Panc1 (cell line): ENCODE results near the gene ATP11A. TPM values are rescaled to one million over a fixed set of nuclear protein-coding genes. Genes with fewer than 3 reads are reported as not detected.
"Not testable (repeated sequence)": the region's sequence is repeated elsewhere in the genome, so short reads cannot be mapped to it uniquely, and the experiment has no call there.

Experiments used
- ATAC-seq: fragments of 200-7000 bp; cut with Tn5 transposase; 2 replicates; pipeline ENCODE4 v1.9.1; 2020; ENCODE audit warnings: mild to moderate bottlenecking, moderate library complexity
- BruUV-seq: library from RNA; stranded (reverse); fragments of 400-500 nt; replicated peaks from 2 replicates; lab custom pipeline; 2021; lab: Mats Ljungman, UMichigan
- CTCF ChIA-PET: fragments of 300-600 bp; sonication (Branson Sonifier 250); formaldehyde crosslinking; loops from one replicate; lab custom pipeline; 2022; ENCODE audit warnings: antibody characterized with exemption; lab: Charles Lee
- POLR2A ChIA-PET: fragments of 300-600 bp; sonication (Branson Sonifier 250); formaldehyde crosslinking; loops from one replicate; lab custom pipeline; 2022; ENCODE audit warnings: antibody characterized with exemption; lab: Charles Lee
- DNase-seq: peaks from one replicate; pipeline ENCODE4 v3.0.0-alpha.2; 2010; ENCODE audit warnings: low read depth, low spot score
- H3K27ac ChIP-seq: 2 replicates; pipeline ENCODE4 v1.5.1; 2011; ENCODE audit warnings: mild to moderate bottlenecking, low read length, inconsistent platforms
- H3K27me3 ChIP-seq: fragments of 200-500 bp; sonication (Bioruptor generic); 2 replicates; pipeline ENCODE4 v1.6.0; 2014; ENCODE audit warnings: low read length, inconsistent platforms; ENCODE audit not compliant: control insufficient read depth, insufficient read depth
- H3K36me3 ChIP-seq: fragments of 200-500 bp; sonication (Bioruptor generic); 2 replicates; pipeline ENCODE4 v1.5.1; 2014; ENCODE audit warnings: inconsistent platforms, mild to moderate bottlenecking, low read length, moderate library complexity; ENCODE audit not compliant: control insufficient read depth, insufficient read depth
- H3K4me1 ChIP-seq: 2 replicates; pipeline ENCODE4 v1.5.1; 2011; ENCODE audit warnings: inconsistent platforms, mild to moderate bottlenecking, low read length, moderate library complexity; ENCODE audit not compliant: control insufficient read depth, insufficient read depth
- H3K4me3 ChIP-seq, 2 experiments: 2 replicates each; pipeline ENCODE4 v1.5.1; 2011 to 2012; ENCODE audit warnings: low read depth in 2 of 2, low read length in 2 of 2, mild to moderate bottlenecking in 2 of 2, inconsistent platforms in 1 of 2, moderate library complexity in 1 of 2
- H3K9me3 ChIP-seq: fragments of 200-500 bp; sonication (Bioruptor generic); 2 replicates; pipeline ENCODE4 v1.5.1; 2014; ENCODE audit warnings: low read depth, mild to moderate bottlenecking, inconsistent platforms, low read length, moderate library complexity; ENCODE audit not compliant: control insufficient read depth, insufficient read depth
- CTCF ChIP-seq: fragments of 450-650 bp; IDR thresholded peaks from 2 replicates; pipeline ENCODE4 v1.5.1; 2017; ENCODE audit warnings: mild to moderate bottlenecking
- POLR2AphosphoS5 ChIP-seq: IDR thresholded peaks from 2 replicates; pipeline ENCODE4 v1.6.1; 2012; ENCODE audit warnings: mild to moderate bottlenecking, low read depth, low read length, moderate library complexity
- REST ChIP-seq, 2 experiments: IDR thresholded peaks; 2 replicates each; pipeline ENCODE4 v1.6.1; 2011 to 2012; ENCODE audit warnings: low read depth in 2 of 2, control low read depth in 1 of 2, low read length in 1 of 2, mild to moderate bottlenecking in 1 of 2, moderate library complexity in 1 of 2; ENCODE audit not compliant: insufficient read depth in 1 of 2
- SIN3A ChIP-seq: IDR thresholded peaks from 2 replicates; pipeline ENCODE4 v1.6.1; 2012; ENCODE audit warnings: low read depth, mild to moderate bottlenecking, low read length, moderate library complexity, borderline replicate concordance; ENCODE audit not compliant: insufficient read depth
- TCF7L2 ChIP-seq: IDR thresholded peaks from 2 replicates; pipeline ENCODE4 v1.6.1; 2011; ENCODE audit warnings: mild to moderate bottlenecking, low read depth, low read length, inconsistent platforms
- in situ Hi-C: cut with HindIII; loops from 2 replicates; pipeline ENCODE4 v1.10.0; 2016; ENCODE audit warnings: low sequenced_read_pairs, low pct_unique_long_range_greater_than_20kb
- intact Hi-C: fragments of 100-400 bp; cut with micrococcal nuclease; formaldehyde crosslinking; loops from one replicate; pipeline ENCODE4 v1.10.0; 2022; ENCODE audit not compliant: unreplicated experiment
- total RNA-seq: library from RNA; stranded (reverse); gene quantifications from one replicate; pipeline ENCODE4 v1.2.1, GENCODE V29; 2021; ENCODE audit not compliant: unreplicated experiment

Gene ATP11A
- total RNA-seq, 1 experiment from 2014 or later = 85.8 TPM

- TF ChIP-seq CTCF (no peak), POLR2AphosphoS5 (no peak), SIN3A (no peak), REST (IDR thresholded peaks at IDR 0.05; ENCODE audit: insufficient read depth in 1 of 2, low read depth in 2 of 2, low read length in 1 of 2) (no peak)
- in situ Hi-C loops = no loop called here
- POLR2A ChIA-PET = no interaction called here
- DNase-seq (no peak), ATAC-seq (no peak)
- Histone ChIP-seq H3K27me3 (no peaks in the 10 kb centered on the region), H3K36me3 (no peaks in the 10 kb centered on the region), H3K4me3 (no peak overlapping the region), H3K9me3 (no peaks in the 10 kb centered on the region), H3K27ac (no peak overlapping the region), H3K4me1 (no peaks in the 10 kb centered on the region)
- CTCF ChIA-PET = no interaction called here
- intact Hi-C loops = no loop called here
- BruUV-seq = no TSS peak
Measured at GRCh38 chr13:112674412-112675365, 15.1 kb upstream of the ATP11A start.

- in situ Hi-C loops (no loop called here), intact Hi-C loops (no loop called here)
- H3K27me3 ChIP-seq = no peaks in the 10 kb centered on the region
- no peaks in the 10 kb centered on the region for H3K4me1 ChIP-seq
- no peaks in the 10 kb centered on the region for H3K36me3 ChIP-seq
- no peak for ATAC-seq
- no peak for DNase-seq
- POLR2A ChIA-PET = no interaction called here
- no TSS peak for BruUV-seq
- TF ChIP-seq CTCF = no peak
- TF ChIP-seq POLR2AphosphoS5 = no peak
- no peak for TF ChIP-seq SIN3A
- TF ChIP-seq TCF7L2 = no peak
- TF ChIP-seq REST (IDR thresholded peaks at IDR 0.05; ENCODE audit: insufficient read depth in 1 of 2, low read depth in 2 of 2, low read length in 1 of 2) = no peak
- CTCF ChIA-PET = no interaction called here
- no peaks in the 10 kb centered on the region for H3K9me3 ChIP-seq
- no peak overlapping the region for H3K4me3 ChIP-seq
- H3K27ac ChIP-seq = no peak overlapping the region
Measured at GRCh38 chr13:112675366-112675756, 14.5 kb upstream of the ATP11A start.

- H3K9me3 ChIP-seq, H3K27me3 ChIP-seq, CTCF ChIA-PET, ATAC-seq, DNase-seq, BruUV-seq, H3K4me1 ChIP-seq, intact Hi-C loops, in situ Hi-C loops, H3K36me3 ChIP-seq, H3K27ac ChIP-seq, H3K4me3 ChIP-seq: not testable (repeated sequence)
- POLR2A ChIA-PET = interaction anchor here (0.6 kb wide), 1 partner anchor 12 kb away, joined by 5 read pairs; the partner anchor contains the start of gene ATP11A
Measured at GRCh38 chr13:112677421-112677962, 12.3 kb upstream of the ATP11A start.
